Peyer's patch (tissue), 4 donors: ENCODE results near the gene NUMA1. TPM values are rescaled to one million over a fixed set of nuclear protein-coding genes. Genes with fewer than 3 reads are reported as not detected.

Experiments
- DNase-seq, 3 donors: peaks; one replicate each; pipeline ENCODE4 v3.0.0-alpha.2; 2017 to 2019
- H3K27ac ChIP-seq, 4 donors: fragments of 200-600 bp; sonication (generic); one replicate each; pipeline ENCODE4 v1.5.1; 2016 to 2019
- H3K27me3 ChIP-seq, 2 donors: fragments of 200-600 bp; sonication (generic); one replicate each; pipeline ENCODE4 v1.5.1; 2019
- H3K36me3 ChIP-seq, 3 donors: fragments of 200-600 bp; sonication (generic); one replicate each; pipeline ENCODE4 v1.5.1; 2016 to 2019
- H3K4me1 ChIP-seq, 4 donors: fragments of 200-600 bp; sonication (generic); one replicate each; pipeline ENCODE4 v1.5.1; 2016 to 2019
- H3K4me3 ChIP-seq, 4 donors: fragments of 200-600 bp; sonication (generic); 1 replicate in 3 of 4; 2 replicates in 1 of 4; pipeline ENCODE4 v1.5.1; 2016 to 2019; ENCODE audit warnings: mild to moderate bottlenecking in 1 of 4
- H3K9me3 ChIP-seq, 4 donors: fragments of 200-600 bp; sonication (generic); one replicate each; pipeline ENCODE4 v1.5.1; 2016 to 2019; ENCODE audit warnings: mild to moderate bottlenecking in 1 of 4
- POLR2A ChIP-seq, 2 donors: fragments of 450-650 bp; IDR thresholded peaks; one replicate each; pipeline ENCODE4 v1.5.1; 2017; ENCODE audit warnings: antibody characterized with exemption in 2 of 2, mild to moderate bottlenecking in 2 of 2, moderate library complexity in 2 of 2
- total RNA-seq, 4 donors: library from RNA; depleted of rRNA; stranded (reverse); fragments of >200 nt; gene quantifications; one replicate each; pipeline ENCODE4 v1.1.0, GENCODE V29; 2016
- TF ChIP-seq, protein P1 (sequence below), 6 experiments: fragments of 450-650 bp in 4 of 6; fragments of 200-600 bp in 2 of 6; sonication (generic) in 1 of 6; IDR thresholded peaks; one replicate each; pipeline ENCODE4 v1.5.1; 2017 to 2019; ENCODE audit warnings: antibody characterized with exemption in 6 of 6, mild to moderate bottlenecking in 3 of 6, moderate library complexity in 1 of 6

NUMA1 gene
- total RNA-seq, 4 donors from 2014 or later: 297 to 512 (median 388) TPM

DNA sequence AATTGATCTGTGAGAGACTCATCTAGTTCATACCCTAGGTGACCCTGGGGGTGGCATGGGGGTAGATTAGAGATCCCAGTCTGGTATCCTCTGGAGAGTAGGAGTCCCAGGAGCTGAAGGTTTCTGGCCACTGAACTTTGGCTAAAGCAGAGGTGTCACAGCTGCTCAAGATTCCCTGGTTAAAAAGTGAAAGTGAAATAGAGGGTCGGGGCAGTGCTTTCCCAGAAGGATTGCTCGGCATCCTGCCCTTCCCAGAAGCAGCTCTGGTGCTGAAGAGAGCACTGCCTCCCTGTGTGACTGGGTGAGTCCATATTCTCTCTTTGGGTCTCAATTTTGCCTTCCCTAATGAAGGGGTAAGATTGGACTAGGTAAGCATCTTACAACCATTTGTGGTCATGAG, 81.0 kb downstream of the NUMA1 start:
- Histone ChIP-seq H3K36me3 (peaks cover 0 to 41% (median 0%) of the 10 kb centered on the region in 3 donors), H3K4me3 (peak overlapping the region; percentile 19 to 27 (median 22))

DNA sequence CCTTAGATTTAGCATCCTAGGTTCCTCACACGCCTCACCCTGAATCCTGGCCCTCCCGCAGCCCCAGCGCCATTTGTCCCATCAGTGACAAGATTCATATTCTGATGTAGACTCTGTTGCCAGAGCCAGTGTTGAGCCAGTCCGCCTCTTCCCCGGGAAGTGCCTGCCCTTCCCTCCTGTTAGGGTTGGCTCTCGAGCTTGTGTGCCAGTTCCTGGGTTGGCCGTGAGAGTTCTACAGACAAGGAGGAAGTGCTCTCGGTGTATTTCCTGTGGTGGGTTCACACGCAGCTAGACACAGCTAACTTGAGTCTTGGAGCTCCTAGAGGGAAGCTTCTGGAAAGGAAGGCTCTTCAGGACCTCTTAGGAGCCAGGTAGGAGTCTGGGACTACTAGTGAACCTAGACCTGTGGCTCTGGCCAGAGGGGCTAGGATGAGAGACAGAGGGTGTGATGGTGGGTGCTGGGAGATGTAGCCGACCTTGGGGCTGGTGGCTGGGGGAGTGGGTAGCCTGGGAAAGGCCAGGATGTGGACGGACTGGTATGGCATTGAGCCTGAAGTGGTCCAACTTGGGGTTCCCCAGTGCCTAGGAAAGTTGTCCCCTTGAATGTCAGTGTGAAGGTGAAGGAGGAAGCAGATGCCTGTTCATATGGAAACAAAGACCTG, 81.6 kb downstream of the NUMA1 start, which contains the start of gene IL18BP:
IL18BP (plus strand) TSS at position 261 of the 662 bp plus-strand sequence. CDS start 1,076 bp downstream, outside the sequence.
- peak in 2 of 3 donors; percentile 70 to 79 for DNase-seq
- Histone ChIP-seq H3K27me3 (no peaks in the 10 kb centered on the region), H3K27ac (peak within 1 kb of the TSS; percentile 43 to 80 (median 66)), H3K4me3 (peak within 1 kb of the TSS; percentile 19 to 27 (median 22)), H3K36me3 (peaks cover 0 to 35% (median 0%) of the 10 kb centered on the region in 3 donors), H3K4me1 (peaks cover 0 to 20% (median 6%) of the 10 kb centered on the region in 4 donors), H3K9me3 (no peaks in the 10 kb centered on the region)
- TF ChIP-seq, protein P1, sequence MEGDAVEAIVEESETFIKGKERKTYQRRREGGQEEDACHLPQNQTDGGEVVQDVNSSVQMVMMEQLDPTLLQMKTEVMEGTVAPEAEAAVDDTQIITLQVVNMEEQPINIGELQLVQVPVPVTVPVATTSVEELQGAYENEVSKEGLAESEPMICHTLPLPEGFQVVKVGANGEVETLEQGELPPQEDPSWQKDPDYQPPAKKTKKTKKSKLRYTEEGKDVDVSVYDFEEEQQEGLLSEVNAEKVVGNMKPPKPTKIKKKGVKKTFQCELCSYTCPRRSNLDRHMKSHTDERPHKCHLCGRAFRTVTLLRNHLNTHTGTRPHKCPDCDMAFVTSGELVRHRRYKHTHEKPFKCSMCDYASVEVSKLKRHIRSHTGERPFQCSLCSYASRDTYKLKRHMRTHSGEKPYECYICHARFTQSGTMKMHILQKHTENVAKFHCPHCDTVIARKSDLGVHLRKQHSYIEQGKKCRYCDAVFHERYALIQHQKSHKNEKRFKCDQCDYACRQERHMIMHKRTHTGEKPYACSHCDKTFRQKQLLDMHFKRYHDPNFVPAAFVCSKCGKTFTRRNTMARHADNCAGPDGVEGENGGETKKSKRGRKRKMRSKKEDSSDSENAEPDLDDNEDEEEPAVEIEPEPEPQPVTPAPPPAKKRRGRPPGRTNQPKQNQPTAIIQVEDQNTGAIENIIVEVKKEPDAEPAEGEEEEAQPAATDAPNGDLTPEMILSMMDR (IDR thresholded peaks at IDR 0.05): no peak
- TF ChIP-seq POLR2A (IDR thresholded peaks at IDR 0.05): no peak

More for the DNA sequence above, 81.0 kb downstream of the NUMA1 start:
- TF ChIP-seq POLR2A (IDR thresholded peaks at IDR 0.05): no peak
- TF ChIP-seq, protein P1 (IDR thresholded peaks at IDR 0.05): no peak
- H3K4me1 ChIP-seq: peaks cover 0 to 20% (median 6%) of the 10 kb centered on the region in 4 donors
- no peak for DNase-seq
- no peaks in the 10 kb centered on the region for H3K9me3 ChIP-seq
- H3K27me3 ChIP-seq: no peaks in the 10 kb centered on the region
- peak overlapping the region; percentile 43 to 80 (median 66) for H3K27ac ChIP-seq

DNA sequence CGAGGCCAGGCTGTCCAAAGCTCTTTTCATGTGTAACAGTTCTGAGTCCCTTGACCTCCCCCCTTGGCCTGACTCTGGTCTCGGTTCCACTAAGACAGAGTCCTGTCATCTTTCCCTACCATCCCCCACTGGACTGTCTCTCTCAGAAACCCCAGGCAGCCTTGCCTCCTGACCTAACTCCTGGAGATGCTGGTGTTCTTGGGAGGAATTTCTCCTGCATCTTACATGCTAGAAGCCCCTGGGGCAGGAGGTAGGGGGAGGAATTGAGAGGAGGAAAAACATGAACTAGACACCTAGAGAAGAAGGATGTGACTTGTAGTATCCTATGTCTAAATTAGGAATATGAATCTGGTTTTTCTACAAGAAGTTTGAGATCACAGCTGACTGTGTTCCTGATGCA, 82.3 kb downstream of the NUMA1 start:
- Histone ChIP-seq H3K9me3 (no peaks in the 10 kb centered on the region), H3K27ac (peak overlapping the region in 3 of 4 donors; percentile 63 to 80 (median 70)), H3K4me3 (no peak overlapping the region), H3K36me3 (peaks cover 0 to 28% (median 0%) of the 10 kb centered on the region in 3 donors), H3K4me1 (peaks cover 0 to 20% (median 6%) of the 10 kb centered on the region in 4 donors), H3K27me3 (no peaks in the 10 kb centered on the region)
- no peak for DNase-seq
- TF ChIP-seq, protein P1 (IDR thresholded peaks at IDR 0.05): no peak
- TF ChIP-seq POLR2A (IDR thresholded peaks at IDR 0.05): no peak

DNA sequence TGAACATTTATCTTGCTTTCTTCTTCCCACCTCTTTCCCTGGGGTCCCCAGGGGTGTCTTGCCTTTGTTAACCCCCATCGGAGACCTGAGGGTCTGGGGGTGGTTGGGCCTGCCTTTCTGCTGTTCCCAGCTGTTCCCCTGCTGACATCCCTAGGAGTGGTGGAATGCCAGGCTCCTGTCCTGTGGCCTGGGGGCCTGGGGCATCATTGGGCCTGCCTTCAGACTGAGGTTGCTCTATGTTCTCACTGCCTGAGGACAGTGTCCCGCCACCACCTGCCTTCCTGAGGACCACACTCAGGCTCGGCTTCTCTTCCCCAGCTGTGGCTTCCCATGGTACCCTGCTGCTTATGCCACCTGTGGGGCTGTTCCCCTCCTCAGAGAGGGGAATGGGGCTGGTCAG, 82.7 kb downstream of the NUMA1 start:
- Histone ChIP-seq H3K36me3 (peaks cover 0 to 23% (median 0%) of the 10 kb centered on the region in 3 donors), H3K27ac (peak overlapping the region in 1 of 4 donors; percentile 80), H3K9me3 (no peaks in the 10 kb centered on the region), H3K27me3 (no peaks in the 10 kb centered on the region), H3K4me3 (no peak overlapping the region), H3K4me1 (peaks cover 0 to 20% (median 6%) of the 10 kb centered on the region in 4 donors)
- TF ChIP-seq, protein P1 (IDR thresholded peaks at IDR 0.05): no peak
- TF ChIP-seq POLR2A (IDR thresholded peaks at IDR 0.05): no peak
- no peak for DNase-seq

DNA sequence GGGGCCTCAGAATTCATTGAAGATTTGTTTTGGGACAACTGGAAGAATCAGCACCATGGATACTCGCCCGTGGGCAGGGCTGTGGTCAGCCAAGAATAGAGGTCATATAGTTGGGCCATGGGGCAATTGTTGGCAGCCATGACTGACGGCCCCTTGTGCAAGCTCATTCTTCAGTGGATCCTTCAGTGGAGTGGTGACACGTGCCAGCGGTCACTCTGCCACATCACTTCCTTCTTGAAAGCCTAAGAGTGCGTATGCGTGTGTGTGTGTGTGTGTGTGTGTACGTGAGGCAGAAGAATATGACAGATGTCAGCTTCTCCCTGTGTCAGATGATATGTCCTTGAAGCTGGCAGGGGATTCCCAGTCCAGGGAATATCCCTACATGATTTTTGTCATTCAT, 83.4 kb downstream of the NUMA1 start:
- TF ChIP-seq POLR2A (IDR thresholded peaks at IDR 0.05): no peak
- TF ChIP-seq, protein P1 (IDR thresholded peaks at IDR 0.05): no peak
- no peaks in the 10 kb centered on the region for H3K9me3 ChIP-seq
- no peak overlapping the region for H3K4me3 ChIP-seq
- no peak overlapping the region for H3K27ac ChIP-seq
- peak in 1 of 3 donors; percentile 27 for DNase-seq
- no peaks in the 10 kb centered on the region for H3K27me3 ChIP-seq
- peaks cover 0 to 20% (median 6%) of the 10 kb centered on the region in 4 donors for H3K4me1 ChIP-seq
- H3K36me3 ChIP-seq: peaks cover 0 to 19% (median 0%) of the 10 kb centered on the region in 3 donors
